ENCODE data around the gene CD79B.
"Not testable (repeated sequence)": the region's sequence is repeated elsewhere in the genome, so short reads cannot be mapped to it uniquely, and the experiment has no call there.

- TF ChIP-seq EZH2phosphoT487 (IDR thresholded peaks at IDR 0.05; ENCODE audit: insufficient read depth, low read depth); EZH2 (IDR thresholded peaks at IDR 0.05; ENCODE audit: insufficient read depth, poor library complexity, severe bottlenecking): not testable (repeated sequence)
Observed at GRCh38 chr17:63901971-63902370, 30.2 kb downstream of the CD79B start.

Data from GM23248 (cell line).